HG03558 (cell line): ENCODE data around the gene GPC4.

Experiments used
- ATAC-seq: cut with Tn5 transposase; IDR thresholded peaks from one replicate; pipeline ENCODE4 v1.9.1; 2021; ENCODE audit warnings: moderate number of reproducible peaks; ENCODE audit not compliant: unreplicated experiment; ENCODE audit errors: extremely low read depth

GPC4 gene

GRCh38 chrX:133251204-133251603 lies 164.1 kb downstream of the GPC4 start:
- ATAC-seq, result no peak

- ATAC-seq, result no peak
Measured at GRCh38 chrX:133250184-133251100, 164.8 kb downstream of the GPC4 start.
